ENCODE results near the gene PRELID3B.

Gene PRELID3B

DNA sequence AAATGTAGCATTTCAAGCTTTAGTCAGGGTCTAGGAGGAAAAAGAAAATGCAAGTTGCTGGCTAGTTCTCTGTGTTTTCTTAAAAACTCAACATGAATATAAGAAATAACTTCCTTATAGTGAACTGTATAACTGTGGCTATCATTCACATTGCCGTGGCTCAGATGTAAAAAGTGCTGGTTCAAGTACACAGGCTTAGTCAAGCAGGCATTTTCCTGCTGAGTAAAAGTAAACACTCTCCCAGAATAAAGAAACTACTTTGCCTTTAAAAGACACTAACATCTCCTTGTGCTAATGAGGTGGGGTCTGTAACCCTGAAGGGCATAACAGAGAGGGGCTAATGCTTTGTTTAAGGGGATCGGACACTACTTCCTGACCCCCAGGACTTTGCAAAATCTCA, 13.8 kb downstream of the PRELID3B start:
- peak overlapping the region; percentile 24; the same call in 1 of the 2 replicates for H3K4me3 ChIP-seq (ENCODE audit: low read depth, low read length)
- no peak for TF ChIP-seq CTCF (IDR thresholded peaks at IDR 0.05; ENCODE audit: insufficient read depth, low read depth, low read length, missing control alignments)
- DNase-seq (ENCODE audit: low read depth) = no peak

DNA sequence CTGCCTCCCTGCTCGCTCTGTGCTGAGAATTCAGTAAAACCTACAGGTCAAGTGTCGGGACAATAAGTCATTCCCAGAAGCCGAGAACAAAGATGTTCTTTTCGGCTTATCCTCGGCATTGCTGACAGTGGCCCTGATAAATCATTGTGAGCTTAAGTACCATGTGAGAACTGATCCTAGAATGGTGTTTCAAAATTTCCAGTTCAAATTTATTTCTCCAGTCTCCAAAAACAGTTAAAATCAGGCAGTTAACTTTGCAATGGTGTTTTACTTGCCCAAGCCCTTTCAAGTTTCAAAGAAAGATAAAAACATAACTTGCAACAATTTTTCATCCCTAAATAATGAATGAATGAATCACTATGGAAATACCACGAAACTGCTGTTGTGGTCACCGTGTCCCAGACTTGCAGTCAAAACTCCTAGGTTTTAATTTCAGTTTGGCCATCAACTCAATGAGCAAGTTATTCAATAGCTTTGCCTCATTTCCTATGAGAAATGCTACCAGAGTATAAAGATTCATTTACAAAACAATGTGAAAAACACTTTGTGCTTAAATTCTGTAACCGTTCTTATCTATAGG, 14.8 kb downstream of the PRELID3B start:
- no peak for DNase-seq (ENCODE audit: low read depth)
- TF ChIP-seq CTCF (IDR thresholded peaks at IDR 0.05; ENCODE audit: insufficient read depth, low read depth, low read length, missing control alignments) = no peak
- no peak overlapping the region for H3K4me3 ChIP-seq (ENCODE audit: low read depth, low read length)

DNA sequence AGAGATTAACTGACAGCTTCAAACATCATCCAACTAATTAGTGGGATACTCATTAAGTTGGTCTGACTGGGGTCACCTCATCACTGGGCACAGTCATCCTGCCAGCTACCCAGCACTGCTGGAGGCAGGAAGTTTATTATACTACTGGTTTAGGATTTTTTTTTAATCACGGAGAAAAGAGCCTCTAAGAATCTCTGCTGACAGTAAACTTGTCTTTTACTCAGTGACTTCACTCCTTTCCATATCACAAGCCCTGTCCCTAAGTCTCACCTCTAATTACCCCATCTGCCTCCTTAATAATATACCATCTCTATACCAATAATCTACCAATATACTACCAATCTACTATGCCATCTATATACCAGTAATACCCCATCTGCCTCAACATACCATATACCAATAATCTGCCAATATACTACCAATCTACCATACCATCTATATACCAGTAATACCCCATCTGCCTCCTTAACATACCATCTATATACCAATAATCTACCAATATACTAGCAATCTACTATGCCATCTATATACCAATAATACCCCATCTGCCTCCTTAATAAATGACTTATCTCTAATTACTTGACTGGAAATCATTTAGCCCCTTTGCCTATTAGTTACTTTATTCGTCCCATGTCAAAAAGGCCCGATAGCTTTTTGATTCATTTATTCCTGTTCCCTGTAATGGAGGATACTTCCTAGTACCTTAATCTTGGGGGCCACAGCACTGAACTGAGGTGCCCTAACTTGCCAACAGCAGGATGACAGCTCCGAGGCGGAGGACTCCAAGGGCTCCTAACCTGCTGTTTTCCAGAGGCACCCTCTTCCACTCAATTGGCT, 15.5 kb downstream of the PRELID3B start:
- TF ChIP-seq CTCF (IDR thresholded peaks at IDR 0.05; ENCODE audit: insufficient read depth, low read depth, low read length, missing control alignments) = no peak
- no peak for DNase-seq (ENCODE audit: low read depth)
- no peak overlapping the region for H3K4me3 ChIP-seq (ENCODE audit: low read depth, low read length)

- TF ChIP-seq CTCF (IDR thresholded peaks at IDR 0.05; ENCODE audit: insufficient read depth, low read depth, low read length, missing control alignments) = no peak
- H3K4me3 ChIP-seq (ENCODE audit: low read depth, low read length) = no peak overlapping the region
- DNase-seq (ENCODE audit: low read depth) = no peak
Measured at GRCh38 chr20:59025511-59025910, 17.1 kb downstream of the PRELID3B start.

GRCh38 chr20:59025086-59025485, 17.5 kb downstream of the PRELID3B start:
- no peak overlapping the region for H3K4me3 ChIP-seq (ENCODE audit: low read depth, low read length)
- no peak for TF ChIP-seq CTCF (IDR thresholded peaks at IDR 0.05; ENCODE audit: insufficient read depth, low read depth, low read length, missing control alignments)
- no peak for DNase-seq (ENCODE audit: low read depth)

DNA sequence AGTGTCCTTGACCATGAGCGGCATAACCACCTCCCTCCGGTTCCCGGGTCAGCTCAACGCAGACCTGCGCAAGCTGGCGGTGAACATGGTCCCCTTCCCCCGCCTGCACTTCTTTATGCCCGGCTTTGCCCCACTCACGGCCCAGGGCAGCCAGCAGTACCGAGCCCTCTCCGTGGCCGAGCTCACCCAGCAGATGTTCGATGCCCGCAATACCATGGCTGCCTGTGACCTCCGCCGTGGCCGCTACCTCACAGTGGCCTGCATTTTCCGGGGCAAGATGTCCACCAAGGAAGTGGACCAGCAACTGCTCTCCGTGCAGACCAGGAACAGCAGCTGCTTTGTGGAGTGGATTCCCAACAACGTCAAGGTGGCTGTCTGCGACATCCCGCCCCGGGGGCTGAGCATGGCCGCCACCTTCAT, 18.5 kb downstream of the PRELID3B start:
- H3K4me3 ChIP-seq (ENCODE audit: low read depth, low read length) = no peak overlapping the region
- no peak for DNase-seq (ENCODE audit: low read depth)
- TF ChIP-seq CTCF (IDR thresholded peaks at IDR 0.05; ENCODE audit: insufficient read depth, low read depth, low read length, missing control alignments) = no peak

Measured in GM12865 (cell line).